HG03064 (cell line): ENCODE measurements around the gene MAP3K20.
"Not testable (repeated sequence)": the region's sequence is repeated elsewhere in the genome, so short reads cannot be mapped to it uniquely, and the experiment has no call there.

Source experiments
- ATAC-seq: cut with Tn5 transposase; IDR thresholded peaks from one replicate; pipeline ENCODE4 v1.9.1; 2021; ENCODE audit warnings: low read depth; ENCODE audit not compliant: unreplicated experiment

MAP3K20 gene

DNA sequence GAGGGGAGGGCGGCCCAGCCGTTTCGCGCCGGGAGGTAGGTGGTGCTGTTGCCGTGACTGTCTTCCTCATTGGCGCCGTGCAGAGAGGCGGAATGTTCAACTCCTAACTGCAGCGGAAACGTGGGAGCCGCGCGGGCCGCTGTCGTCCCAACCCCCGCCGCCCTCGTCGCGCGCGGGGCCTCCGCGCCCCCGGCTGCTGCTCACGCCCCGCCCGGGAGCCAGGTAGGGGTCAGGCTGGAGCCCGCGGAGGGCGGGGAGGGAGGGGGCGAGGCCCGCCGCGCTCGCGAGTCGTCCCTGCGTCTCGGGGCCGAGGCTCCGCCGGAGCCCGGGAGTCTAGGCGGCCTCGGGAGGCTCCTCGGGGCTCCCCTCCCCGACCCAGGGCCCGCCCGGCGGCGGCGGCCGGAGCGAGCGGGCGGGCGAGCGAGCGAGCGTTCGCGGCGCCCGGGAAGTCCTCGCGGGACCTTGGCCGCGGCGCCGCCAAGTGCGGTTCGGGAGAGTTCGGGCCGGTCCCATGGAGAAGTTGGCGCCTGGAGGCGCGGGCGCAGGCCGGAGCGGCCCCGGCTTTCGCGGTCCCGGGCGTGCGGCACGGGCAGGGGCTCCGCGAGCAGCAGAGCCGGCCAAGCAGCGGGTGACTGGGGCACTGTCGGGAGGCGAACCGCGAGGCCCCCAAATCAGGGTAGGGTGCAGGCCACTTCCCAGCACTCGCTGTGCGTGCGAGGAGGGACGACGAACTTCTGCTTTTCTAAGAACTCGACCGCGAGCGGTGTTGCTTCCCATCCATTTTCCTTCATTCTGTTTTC, at the start of gene MAP3K20:
Gene MAP3K20, plus strand, starts transcription at position 66 of the 800 bp plus-strand sequence. CDS start 15,186 bp downstream, outside the sequence.
- peak; percentile 68 for ATAC-seq

DNA sequence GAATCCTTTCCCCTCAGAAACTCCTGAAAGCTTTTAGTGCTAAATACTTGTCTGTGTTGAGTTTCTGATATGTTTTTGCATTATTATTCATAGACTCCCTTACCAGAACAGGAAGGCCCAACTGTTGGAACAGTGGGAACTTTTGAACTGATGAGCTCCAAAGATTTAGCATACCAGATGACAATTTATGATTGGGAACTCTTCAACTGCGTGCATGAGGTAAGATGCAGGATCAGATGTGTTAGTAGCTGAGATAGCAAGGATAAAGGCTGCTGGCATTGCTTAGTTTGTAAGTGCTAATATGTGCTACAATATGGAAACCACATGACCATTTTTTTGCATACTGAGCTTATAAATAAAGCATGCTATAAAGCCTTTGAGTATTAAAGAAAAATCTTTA, 49.2 kb upstream of the MAP3K20 start:
- no peak for ATAC-seq

DNA sequence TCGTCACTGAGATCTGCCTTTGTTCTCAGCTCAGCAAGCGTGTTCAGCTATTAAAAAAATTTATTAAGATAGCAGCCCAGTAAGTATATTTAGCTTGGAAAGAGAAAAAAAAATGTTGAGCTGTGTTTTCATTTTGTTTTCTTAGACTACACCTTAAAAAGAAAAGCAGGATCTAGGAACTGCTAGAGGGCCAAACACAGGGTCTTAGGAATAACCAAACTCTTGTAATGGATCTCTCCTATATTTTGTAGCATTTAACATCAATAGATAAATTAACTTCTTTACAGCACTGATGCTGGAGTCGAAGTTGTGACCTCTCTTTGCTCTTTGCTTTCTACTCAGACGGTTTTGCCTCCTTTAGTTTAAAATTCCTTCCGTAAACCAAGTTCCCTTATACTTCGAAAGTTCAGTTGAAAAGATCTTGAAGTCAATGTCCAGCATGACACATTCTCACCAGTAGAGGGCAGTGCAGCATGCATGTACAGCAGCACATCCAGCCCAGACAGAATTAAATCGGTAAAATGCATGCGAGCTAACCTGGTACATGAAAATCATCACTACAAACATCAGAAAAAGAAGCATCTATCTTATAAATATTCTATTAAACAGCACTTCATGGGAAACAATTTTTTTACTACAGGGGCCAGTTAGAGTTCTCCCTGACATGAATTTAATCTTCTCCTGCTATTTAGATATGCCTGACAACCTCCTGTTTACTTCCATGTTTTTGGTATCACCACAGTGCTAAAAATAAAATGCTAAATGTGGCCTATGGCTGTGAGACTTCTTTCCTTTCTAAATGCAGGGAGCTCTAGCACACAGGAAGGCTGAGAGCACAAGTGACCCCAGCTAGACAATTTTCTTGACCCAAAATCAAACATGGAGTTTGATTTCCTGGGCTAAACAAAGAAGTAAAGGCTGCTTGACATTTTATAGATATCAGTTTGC, 48.2 kb upstream of the MAP3K20 start:
- ATAC-seq: no peak

DNA sequence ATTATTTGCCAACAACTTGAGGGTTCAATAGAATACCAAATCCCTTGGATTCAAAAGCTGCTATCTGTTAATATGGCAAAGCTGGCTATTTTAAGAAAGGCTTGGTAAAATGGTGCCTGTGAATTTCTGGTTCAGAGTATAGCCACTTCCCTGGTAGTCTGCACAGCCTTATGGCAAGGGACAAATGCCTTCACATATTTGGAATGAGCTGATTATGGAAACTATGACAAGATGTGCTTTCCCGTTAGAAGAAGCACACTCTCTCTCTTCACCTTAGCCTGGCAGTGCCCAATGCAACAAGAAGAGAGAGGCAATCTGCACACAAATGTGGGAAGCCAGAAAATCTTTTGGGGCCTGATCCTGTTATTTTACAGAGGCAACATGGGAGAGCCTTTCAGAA, 47.5 kb upstream of the MAP3K20 start:
- no peak for ATAC-seq

DNA sequence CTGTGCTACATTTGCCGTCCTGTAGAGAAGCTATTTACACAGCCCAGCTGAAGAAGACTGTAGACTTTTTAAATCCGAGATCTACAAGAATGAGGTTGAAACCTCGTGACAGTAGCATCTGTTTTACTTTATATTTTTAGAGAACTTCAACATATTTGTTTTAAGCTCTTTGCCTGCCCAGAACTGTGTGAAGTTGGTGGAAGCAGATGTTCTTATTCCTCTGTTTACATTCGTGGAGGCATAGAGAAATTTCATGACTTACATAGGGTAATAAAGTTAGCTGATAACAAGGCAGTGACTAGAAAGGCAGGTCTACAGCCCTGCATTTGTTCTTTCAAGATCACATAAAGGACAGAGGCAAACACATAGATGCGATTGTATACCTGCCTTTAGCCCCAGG, 47.0 kb upstream of the MAP3K20 start:
- no peak for ATAC-seq

DNA sequence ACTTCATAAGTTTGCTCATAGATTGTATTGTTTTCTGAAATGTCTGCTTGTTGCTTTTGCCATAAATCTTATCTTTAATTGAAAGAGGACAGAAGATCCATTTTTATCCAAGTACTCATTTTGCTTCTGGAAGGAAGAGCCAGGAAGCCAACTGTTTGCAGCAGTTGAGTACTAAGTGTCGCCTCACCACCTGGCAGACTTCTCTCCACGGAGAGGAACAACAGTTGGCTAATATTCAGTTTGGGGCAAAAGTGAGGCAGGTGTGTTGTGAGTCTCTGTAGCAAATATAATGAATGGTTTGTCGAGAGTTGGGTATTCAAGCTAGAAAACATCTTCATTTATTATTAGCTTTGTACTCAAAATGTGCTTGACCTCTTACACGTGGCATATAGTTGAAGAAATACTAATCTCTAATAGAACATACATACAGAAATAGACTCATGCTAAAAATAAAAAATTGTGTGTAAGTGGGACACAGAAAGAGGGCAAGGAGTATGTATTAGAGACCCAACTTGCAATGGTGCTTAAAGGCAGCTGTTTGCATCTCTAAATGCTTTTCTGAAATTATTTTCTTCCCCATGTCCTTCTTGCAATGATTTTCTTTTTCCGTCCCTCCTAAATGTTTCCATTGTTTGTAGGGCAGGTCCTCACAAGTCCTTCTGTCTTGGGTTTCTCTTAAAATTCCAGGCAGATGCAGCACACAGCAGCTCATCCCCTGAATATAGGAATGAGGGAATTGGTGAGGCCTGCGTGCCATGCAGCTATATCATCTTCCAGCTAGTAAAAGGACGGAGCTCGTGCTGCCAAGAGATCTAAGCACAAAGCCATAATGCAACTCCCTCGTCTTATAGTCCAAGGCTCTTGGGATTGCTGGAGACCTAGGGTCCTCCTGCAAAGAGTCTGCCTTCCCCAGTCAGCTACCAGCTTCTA, 44.8 kb upstream of the MAP3K20 start:
- no peak for ATAC-seq

DNA sequence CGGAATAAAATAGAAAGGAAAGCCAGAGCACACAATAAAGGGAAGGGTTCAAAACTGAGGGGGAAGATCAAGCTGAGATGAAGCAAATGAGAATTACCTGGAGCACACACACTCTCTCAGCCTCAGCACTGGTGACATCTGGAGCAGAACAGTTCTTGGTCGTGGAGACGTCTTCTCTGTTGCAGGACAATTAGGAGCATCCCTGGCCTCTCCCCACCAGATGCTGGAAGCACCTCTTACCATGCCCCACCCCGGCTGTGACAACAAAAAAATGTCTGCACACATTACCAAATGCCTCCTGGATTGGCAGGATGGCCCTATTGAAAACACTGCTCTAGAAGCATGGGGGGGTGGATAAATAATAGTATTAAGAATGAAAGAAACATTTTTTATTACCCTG, 43.6 kb upstream of the MAP3K20 start:
- no peak for ATAC-seq

DNA sequence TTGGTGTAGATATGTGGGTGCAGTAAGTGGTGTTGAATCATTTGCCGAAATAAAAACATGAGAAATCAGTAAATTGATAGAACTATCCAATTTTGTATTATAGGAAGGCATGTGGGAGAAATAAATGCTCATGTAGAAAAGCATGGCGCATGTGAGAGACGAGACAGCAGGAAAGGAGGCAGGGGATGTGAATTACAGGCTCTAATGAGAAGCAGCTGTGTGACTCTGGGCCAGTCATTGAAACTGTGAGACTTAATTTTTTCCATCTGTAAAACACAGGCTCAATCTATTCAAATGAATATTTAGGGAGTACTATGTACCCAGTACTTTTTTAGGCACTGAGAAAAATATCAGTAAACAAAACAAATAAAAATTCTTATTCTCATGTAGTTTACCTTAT, 42.6 kb upstream of the MAP3K20 start:
- no peak for ATAC-seq

DNA sequence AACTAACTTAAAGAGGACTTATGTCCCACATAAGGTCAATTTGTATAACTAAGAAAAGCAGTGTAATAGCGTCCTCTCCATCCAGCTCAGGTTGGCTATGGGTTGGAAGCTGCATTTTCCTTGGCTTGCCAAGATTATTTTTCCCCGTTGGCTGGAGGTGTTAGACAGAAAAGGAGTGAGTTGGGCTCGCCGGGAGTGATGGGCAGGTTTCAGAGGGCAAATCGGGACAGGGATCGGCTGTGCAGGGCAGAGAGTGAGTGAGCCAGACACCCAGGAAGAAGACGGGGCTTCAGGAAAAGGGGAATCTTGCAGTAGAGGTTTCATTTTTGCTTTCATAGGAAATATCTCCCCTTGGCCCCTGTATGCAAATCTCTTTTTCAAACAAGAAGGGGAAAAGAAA, 41.5 kb upstream of the MAP3K20 start:
- no peak for ATAC-seq

DNA sequence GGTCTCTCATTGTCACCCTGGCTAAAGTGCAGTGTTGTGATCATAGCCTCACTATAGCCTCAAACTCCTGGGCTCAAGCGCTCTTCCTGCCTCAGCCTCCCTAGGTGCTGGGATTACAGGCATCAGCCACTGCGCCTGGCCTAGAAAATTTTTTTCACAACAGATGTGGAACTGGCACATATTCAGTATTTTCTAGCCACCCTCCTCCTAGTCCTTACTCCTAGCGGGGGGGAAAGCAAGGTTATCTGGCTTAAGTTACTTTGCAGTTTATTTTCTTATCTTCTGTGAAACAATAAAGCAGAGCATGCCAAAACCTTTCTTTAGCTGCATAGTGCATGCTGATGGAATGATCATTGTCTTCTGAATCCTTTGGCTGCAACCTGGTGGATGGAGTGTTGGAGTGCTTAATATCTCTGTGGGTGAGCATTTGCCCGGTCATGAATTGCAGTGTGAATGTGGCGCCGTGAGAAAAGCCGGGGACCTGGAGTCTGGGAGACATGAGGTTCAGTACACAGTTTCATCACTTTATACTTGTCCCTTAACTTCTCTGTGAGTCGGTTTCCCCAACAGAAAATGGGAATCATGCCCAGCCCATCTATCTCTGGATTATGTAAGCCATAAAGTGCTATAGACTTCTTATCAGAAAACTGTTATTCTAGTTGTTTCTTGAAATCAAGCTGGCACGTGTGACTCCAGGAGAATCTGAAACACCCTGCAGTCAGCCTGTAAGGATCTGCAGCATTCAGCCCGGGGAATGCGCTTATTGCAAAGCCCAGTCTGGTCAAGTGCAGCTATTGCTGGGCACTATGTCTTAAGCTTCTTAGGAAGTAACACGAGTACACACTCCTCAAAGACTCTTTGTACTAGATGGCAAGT, 38.2 kb upstream of the MAP3K20 start:
- ATAC-seq: no peak

DNA sequence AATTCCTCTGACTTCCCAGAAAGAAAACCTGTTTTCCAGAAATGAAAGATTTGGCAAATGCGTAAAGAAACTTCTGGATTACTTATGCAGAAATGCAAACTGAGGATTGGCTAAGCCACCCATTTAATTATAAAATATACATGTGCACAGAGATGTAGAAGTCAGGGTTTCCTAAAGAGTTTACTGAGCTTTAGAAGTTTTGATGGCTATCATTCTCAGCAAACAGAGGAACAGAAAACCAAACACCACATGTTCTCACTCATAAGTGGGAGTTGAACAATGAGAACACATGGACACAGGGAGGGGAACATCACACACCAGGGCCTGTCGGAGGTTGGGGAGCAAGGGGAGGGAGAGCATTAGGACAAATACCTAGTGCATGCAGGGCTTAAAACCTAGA, 37.4 kb upstream of the MAP3K20 start:
- ATAC-seq: not testable (repeated sequence)

DNA sequence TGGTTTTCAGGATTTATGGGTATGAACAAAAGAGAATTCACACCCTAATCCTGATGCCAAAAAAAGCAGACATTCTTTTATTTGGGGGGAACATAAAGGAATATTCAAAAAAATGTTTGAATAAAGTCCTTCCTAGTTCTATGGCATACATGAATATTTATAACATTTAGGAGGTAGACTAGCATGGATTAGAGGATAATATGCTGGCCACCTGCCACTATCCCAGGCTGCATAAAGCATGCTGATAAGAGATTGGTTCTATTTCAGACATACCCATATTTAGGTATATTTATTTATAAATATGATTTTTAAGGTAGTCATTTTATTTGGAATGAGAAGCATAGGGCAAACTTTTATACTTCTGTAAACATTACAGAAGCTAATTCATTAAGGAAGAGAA, 34.9 kb upstream of the MAP3K20 start:
- no peak for ATAC-seq

DNA sequence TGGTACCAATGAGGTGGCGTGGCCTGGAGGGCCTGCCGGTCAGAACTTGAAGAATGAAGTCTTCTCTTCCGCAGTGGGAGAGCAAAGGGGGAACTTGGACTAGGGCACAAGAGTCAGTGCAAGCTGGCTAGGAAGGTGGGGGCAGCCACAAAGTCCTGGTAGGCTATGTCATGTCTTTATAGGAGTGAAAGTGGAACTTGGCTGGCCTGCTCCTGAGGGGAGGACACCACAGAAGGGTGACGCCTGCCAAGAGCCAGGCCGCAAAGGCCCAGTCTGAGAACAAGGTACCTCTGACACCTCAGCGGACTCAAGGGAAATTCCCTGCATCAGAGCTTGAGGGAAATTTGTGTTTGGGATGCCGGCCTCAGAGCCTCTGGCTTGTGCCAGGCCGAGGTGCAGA, 32.2 kb upstream of the MAP3K20 start:
- no peak for ATAC-seq

DNA sequence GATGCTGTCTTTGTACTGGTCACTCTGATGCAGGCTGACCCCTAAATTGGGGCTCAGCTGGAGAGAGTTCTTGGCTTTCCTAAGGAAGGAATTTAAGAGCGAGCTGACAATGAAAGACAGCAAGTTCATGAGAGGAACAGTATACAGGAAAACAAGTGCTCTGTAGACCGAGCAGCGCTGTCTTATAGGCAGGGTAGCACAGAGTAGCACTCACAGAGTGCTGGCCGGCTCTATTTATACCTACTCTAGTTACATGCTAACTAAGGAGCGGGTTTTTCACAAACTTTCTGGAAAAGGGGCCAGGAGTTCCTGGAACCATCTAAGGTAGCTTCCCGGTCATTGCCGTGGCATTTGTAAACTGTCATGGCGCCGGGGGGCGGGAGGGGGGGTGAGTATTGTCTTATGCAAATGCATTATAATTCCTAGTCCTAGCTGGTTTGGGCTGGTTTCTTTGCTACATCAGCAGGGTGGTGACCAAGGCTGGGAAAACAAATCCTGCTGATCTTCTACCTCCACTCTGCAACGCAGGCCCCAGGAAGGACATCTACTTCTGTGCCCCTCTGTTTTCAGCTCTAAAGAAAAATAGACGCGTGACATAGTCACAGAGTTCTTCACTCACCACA, 31.6 kb upstream of the MAP3K20 start:
- ATAC-seq: no peak

DNA sequence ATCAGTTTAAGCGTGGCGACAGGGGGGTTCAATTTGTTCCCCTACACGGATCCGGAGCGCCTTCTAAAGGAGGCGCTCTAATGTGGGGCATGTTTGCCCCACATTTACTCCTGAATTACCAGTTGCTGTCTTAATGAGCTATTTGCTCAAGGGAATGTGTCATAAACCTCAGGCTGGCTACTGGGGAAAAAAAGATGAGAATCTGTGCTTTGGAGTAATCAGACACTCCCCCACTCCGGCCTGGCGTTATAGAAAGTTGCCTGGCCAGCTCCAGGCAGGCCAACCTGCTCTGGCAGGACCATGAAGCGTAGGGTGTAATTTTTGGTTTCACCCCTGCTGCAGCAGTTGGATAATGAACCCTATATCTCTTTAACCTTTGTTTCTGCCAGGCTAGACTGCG, 31.0 kb upstream of the MAP3K20 start:
- ATAC-seq: no peak

DNA sequence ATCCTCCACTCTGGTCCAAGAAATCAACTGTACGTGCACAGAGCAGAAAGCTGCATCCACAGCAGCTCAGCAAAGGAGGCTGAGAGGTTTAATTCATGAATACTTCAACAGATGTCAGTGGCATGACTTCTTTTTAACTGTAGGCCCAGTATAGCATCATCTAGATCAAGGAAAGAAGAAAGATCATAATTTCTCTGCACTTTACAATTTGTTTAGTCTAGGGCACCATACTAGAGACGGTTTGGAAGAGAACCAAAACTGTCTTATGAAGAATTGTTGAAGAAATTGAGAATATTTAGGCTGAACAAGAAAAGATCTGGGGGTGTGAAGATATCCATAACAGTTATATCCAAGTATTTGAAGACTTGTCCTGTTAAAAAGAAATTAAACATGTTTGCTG, 30.5 kb upstream of the MAP3K20 start:
- no peak for ATAC-seq

DNA sequence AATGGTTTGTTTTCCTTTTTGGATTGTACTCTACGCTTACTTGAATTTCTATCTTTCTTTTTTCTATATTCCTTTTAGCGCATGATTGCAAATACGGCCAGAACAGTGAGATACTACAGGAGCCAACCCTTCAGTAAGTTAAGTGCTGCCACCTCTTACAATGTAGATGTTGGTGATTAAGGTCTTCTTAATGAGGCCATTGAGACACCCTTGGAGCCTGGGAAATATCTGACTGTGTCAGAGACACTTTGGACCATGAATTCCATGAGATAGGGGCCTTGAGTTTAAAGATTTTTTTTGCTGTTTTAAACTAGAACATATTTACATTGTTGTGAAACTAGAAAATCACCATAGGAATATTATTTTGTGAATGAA, 27.1 kb upstream of the MAP3K20 start:
- ATAC-seq: no peak

DNA sequence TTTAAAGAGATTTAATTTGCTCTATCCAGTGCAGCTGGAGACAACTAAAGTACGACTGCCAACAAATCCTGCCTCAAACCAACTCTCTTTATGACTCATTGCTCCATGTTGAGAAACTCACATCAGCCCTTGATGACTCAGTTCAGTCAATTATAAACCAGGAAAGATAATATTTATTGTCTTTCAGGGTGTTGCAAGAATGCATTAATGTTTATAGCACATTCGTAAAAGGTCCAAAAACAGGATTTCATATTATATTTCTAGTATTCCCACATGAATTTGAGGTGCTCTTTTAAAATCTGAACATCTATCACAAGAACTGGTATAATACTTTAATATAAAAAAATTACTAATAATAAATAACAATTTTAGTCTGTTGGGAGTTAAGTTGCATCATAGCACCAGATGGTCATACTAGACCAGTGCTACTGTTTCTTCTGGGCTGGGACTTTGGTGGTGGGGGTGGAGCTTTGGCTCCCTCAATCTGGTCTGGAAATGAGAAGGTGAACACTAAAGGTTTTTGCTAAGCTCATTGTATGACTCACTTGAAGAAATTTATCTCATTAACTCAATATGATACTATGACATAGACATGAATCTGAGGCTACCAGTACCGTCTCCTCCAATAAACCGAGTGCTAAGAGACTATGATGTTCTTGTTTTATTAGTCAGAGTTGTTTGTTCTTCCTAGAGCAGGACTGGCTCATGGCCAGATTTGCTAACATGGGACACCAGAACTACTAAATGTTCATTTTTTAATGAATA, 26.6 kb upstream of the MAP3K20 start:
- peak; percentile 78 for ATAC-seq

DNA sequence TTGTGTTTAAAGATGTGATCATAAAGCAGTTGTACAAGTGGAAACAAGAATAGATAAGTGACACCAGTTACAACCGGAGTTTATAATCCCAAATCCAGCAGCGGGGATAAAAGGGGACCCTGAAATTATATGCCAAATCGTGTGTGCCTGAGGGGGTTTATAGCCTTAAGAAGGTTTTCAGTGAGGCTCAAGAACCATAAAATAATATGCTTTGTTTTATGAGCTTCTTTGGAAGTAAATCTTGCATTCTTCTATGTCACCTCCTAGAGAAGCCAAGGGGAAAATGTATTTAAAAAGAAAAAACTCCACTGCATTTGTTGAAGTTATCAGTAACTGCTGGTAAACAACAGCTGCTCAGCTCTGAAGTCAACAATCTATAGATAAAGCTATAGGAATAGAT, 25.8 kb upstream of the MAP3K20 start:
- no peak for ATAC-seq
